ENCODE results near the gene RNF224. TPM values are rescaled to one million over a fixed set of nuclear protein-coding genes. Genes with fewer than 3 reads are reported as not detected.

The RNF224 gene
- total and polyA plus RNA-seq, 4 donors: not detected

- Histone ChIP-seq H3K4me1 (ENCODE audit: control insufficient read depth in 4 of 4, insufficient read depth in 4 of 4, low read length in 3 of 4) (peaks cover 5 to 22% (median 8%) of the 10 kb centered on the region in 4 donors), H3K9ac (ENCODE audit: low read depth in 1 of 2, low read length in 2 of 2) (no peak overlapping the region), H3K9me3 (ENCODE audit: control insufficient read depth in 4 of 4, low read length in 3 of 4) (no peaks in the 10 kb centered on the region), H3K27ac (ENCODE audit: low read depth in 1 of 2, low read length in 2 of 2) (no peak overlapping the region), H3K4me3 (ENCODE audit: low read depth in 1 of 3, low read length in 3 of 3) (no peak overlapping the region), H3K27me3 (ENCODE audit: control insufficient read depth in 4 of 4, insufficient read depth in 4 of 4, low read length in 3 of 4) (no peaks in the 10 kb centered on the region), H3K36me3 (ENCODE audit: control insufficient read depth in 4 of 4, insufficient read depth in 3 of 4, low read depth in 1 of 4, low read length in 3 of 4) (no peaks in the 10 kb centered on the region)
- 78% methylated on average over 18 of the region's 18 CpGs for whole genome bisulfite sequencing
- no peak for DNase-seq (ENCODE audit: low spot score)
- no peak for TF ChIP-seq RXRA (IDR thresholded peaks at IDR 0.05)
Measured at GRCh38 chr9:137234758-137235423, 7.6 kb downstream of the RNF224 start.

DNA sequence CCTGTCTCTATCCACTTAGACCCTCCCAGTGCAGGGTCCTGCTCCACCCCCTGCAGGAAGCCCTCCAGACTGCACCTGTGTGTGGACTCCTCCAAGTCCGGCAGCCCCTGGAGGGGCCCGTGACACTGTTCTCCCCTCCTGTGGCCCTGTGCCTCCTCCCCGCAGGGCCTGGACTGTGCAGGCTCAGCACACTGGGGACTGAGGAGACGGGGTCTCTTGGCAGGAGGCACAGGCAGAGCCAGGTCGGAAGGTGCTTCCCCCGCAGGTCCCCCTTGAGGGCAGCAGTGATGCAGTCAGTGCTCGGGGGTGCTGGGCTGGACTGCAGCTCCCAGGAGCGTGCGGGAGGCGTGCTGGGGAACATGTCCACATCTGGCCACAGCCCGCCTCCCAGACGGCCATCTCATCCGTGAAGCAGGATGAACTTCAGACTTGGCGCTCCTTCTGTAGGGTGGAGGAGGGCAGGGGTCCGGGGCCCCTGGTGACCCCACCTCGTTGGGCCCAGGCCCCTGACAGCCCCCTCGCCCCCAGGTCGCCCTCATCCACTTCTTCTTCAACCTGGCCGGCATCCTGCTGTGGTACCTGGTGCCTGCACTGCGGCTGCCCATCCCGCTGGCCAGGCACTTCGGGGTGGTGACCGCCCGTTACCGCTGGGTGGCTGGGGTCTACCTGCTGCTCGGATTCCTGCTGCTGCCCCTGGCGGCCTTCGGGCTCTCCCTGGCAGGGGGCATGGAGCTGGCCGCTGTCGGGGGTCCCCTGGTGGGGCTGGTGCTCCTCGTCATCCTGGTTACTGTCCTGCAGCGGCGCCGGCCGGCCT is 8.3 kb downstream of the RNF224 start:
- Histone ChIP-seq H3K9ac (ENCODE audit: low read depth in 1 of 2, low read length in 2 of 2) (no peak overlapping the region), H3K4me3 (ENCODE audit: low read depth in 1 of 3, low read length in 3 of 3) (no peak overlapping the region), H3K27ac (ENCODE audit: low read depth in 1 of 2, low read length in 2 of 2) (no peak overlapping the region), H3K9me3 (ENCODE audit: control insufficient read depth in 4 of 4, low read length in 3 of 4) (no peaks in the 10 kb centered on the region), H3K27me3 (ENCODE audit: control insufficient read depth in 4 of 4, insufficient read depth in 4 of 4, low read length in 3 of 4) (no peaks in the 10 kb centered on the region), H3K4me1 (ENCODE audit: control insufficient read depth in 4 of 4, insufficient read depth in 4 of 4, low read length in 3 of 4) (peaks cover 5 to 26% (median 8%) of the 10 kb centered on the region in 4 donors), H3K36me3 (ENCODE audit: control insufficient read depth in 4 of 4, insufficient read depth in 3 of 4, low read depth in 1 of 4, low read length in 3 of 4) (no peaks in the 10 kb centered on the region)
- WGBS: 63% methylated on average over 35 of the region's 35 CpGs
- TF ChIP-seq FOXA1 (IDR thresholded peaks at IDR 0.05) (no peak), MAX (IDR thresholded peaks at IDR 0.05) (no peak), TAF1 (conservative IDR thresholded peaks at IDR 0.05) (no peak)
- no peak for DNase-seq (ENCODE audit: low spot score)

DNA sequence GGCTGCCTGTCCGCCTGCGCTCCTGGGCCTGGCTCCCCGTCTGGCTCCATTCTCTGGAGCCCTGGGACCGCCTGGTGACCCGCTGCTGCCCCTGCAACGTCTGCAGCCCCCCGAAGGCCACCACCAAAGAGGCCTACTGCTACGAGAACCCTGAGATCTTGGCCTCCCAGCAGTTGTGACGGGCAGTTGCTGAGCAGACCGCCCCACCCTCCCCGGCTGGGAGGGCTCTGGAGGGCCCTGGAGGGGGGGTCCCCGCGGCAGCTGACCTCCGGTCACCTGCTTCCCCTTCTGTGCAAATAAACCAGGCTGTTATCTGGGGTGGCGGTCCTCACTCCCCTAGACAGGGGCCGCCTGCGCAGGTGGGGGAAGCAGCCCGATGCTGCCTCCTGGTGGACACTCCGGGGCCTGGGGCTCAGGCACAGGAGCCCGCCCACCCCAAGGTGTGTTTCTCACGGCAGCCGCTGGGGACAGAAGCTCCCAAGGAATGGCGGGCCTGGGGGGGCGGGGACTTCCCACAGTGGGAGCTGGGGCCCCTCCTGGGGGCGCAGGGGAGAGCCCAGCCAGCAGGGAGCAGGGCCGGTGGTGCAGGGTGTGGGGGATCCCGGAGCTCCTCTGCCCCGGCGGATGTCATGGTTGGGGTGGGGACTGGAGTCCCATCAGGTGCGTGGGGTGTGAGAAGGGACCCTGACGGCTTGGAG is 9.1 kb downstream of the RNF224 start:
- no peak for TF ChIP-seq HNF4G (IDR thresholded peaks at IDR 0.05)
- TF ChIP-seq, protein P1, sequence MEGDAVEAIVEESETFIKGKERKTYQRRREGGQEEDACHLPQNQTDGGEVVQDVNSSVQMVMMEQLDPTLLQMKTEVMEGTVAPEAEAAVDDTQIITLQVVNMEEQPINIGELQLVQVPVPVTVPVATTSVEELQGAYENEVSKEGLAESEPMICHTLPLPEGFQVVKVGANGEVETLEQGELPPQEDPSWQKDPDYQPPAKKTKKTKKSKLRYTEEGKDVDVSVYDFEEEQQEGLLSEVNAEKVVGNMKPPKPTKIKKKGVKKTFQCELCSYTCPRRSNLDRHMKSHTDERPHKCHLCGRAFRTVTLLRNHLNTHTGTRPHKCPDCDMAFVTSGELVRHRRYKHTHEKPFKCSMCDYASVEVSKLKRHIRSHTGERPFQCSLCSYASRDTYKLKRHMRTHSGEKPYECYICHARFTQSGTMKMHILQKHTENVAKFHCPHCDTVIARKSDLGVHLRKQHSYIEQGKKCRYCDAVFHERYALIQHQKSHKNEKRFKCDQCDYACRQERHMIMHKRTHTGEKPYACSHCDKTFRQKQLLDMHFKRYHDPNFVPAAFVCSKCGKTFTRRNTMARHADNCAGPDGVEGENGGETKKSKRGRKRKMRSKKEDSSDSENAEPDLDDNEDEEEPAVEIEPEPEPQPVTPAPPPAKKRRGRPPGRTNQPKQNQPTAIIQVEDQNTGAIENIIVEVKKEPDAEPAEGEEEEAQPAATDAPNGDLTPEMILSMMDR (IDR thresholded peaks at IDR 0.05; ENCODE audit: low read depth, low read length, missing input control): peak; percentile 100
- peak; percentile 89 to 93 for TF ChIP-seq RAD21 (IDR thresholded peaks at IDR 0.05)
- no peak for TF ChIP-seq JUND (IDR thresholded peaks at IDR 0.05)
- WGBS: 13% methylated on average over 31 of the region's 31 CpGs
- peak; percentile 92 for DNase-seq (ENCODE audit: low spot score)
- Histone ChIP-seq H3K4me3 (ENCODE audit: low read depth in 1 of 3, low read length in 3 of 3) (no peak overlapping the region), H3K9ac (ENCODE audit: low read depth in 1 of 2, low read length in 2 of 2) (no peak overlapping the region), H3K4me1 (ENCODE audit: control insufficient read depth in 4 of 4, insufficient read depth in 4 of 4, low read length in 3 of 4) (peaks cover 5 to 26% (median 8%) of the 10 kb centered on the region in 4 donors), H3K36me3 (ENCODE audit: control insufficient read depth in 4 of 4, insufficient read depth in 3 of 4, low read depth in 1 of 4, low read length in 3 of 4) (no peaks in the 10 kb centered on the region), H3K9me3 (ENCODE audit: control insufficient read depth in 4 of 4, low read length in 3 of 4) (no peaks in the 10 kb centered on the region), H3K27ac (ENCODE audit: low read depth in 1 of 2, low read length in 2 of 2) (no peak overlapping the region), H3K27me3 (ENCODE audit: control insufficient read depth in 4 of 4, insufficient read depth in 4 of 4, low read length in 3 of 4) (no peaks in the 10 kb centered on the region)
